Fibroblast of skin of right biceps (primary cell): ENCODE measurements around the gene PEX10.
"Not testable (repeated sequence)": the region's sequence is repeated elsewhere in the genome, so short reads cannot be mapped to it uniquely, and the experiment has no call there.

Experiments
- DNase-seq: peaks from one replicate; pipeline ENCODE4 v3.0.0-alpha.2; 2013

Gene PEX10

GRCh38 chr1:2442661-2443060, 30.3 kb upstream of the PEX10 start:
- DNase-seq, result no peak

DNA sequence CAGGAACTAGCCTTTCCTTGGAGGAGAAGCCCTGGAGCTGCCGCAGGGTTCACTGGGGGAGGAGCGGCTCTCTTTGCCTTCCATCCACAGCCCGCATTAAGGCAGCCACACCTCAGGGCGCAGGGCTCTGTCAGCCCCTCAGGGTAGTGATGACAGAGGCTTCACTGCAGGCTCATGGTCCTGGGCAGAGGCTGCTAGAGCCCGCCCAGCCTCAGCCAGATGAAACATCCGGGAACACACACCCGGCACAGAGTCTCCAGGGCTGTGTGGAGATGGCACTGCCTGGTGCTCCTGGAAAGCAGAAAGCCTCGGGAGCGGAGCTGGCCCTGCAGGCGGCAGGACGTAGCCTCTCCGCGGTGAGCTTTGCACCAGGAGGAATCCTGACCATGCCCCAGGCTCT, 29.4 kb upstream of the PEX10 start:
- no peak for DNase-seq

DNA sequence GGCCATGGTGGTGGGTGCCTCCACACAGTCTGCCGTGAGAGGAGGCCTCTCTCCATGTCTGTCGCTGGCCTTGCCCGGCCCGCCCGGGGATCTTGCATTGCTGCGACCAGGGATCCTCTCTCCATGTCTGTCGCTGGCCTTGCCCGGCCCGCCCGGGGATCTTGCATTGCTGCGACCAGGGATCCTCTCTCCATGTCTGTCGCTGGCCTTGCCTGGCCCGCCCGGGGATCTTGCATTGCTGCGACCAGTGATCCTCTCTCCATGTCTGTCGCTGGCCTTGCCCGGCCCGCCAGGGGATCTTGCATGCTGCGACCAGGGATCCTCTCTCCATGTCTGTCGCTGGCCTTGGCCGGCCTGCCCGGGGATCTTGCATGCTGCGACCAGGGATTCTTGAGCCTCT, 28.0 kb upstream of the PEX10 start:
- DNase-seq, result not testable (repeated sequence)

DNA sequence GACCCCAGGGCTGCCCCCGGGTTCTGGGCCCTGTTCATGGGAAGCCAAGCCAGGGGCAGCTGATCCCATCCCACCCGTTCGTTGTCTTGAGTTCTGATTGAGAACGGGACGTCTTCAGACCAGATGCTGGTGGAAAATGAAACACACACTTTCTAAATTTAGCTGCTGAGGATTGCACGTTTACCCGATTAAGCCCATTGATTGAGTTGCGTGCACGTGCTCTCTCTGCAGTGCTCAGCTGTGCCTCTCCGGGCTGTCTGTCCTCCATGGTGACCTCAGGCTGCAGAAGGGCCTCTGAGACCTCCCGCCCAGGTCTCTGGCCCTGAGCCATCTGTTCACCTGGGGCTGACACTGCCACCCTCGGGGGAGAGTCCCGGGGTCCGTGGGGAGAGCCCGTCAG, 27.0 kb upstream of the PEX10 start:
- no peak for DNase-seq

GRCh38 chr1:2438641-2439040, 26.3 kb upstream of the PEX10 start:
- DNase-seq, result no peak

DNA sequence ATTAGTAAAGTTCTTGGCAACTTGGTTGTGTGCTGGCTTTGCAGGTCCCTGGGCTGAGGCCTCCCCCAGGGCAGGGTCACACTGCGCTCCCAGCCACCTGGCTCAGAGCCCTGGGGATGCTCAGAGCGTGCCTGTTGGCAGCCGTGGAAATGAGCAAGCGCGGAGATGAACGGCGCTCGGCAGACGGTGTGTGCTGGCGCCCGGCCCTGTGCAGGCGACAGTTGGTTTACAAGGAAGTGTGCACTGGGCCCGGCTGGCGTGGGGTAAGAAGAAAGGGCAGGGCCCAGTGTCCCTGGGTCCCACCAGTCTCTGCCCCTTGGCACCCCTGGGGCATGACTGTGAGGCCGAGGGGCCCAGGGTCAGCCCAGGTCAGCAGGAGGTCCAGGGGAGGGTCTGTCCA, 25.7 kb upstream of the PEX10 start:
- no peak for DNase-seq

- no peak for DNase-seq
Observed at GRCh38 chr1:2437617-2438016, 25.3 kb upstream of the PEX10 start.

DNA sequence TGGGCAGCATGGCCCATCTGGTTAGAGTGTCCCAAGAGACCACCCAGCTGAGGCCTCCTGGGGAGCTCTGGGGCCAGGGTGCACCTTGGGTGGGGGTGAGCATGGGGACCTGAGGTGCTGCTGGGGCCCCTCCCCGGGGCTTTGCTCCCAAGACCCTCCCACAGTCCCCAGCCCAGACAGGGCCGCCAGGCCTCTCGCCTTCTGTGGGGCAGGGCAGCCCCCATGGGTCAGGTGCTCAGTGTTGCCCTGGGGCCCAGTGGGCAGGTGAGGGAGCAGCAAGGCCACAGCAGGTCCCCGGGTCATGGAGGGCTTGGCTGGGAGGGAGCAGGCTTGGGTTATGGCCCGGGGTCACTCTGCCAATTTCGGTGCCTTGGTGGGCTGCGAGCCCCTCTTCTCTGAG, 24.5 kb upstream of the PEX10 start:
- DNase-seq, result no peak

- no peak for DNase-seq
Observed at GRCh38 chr1:2435746-2436355, 23.5 kb upstream of the PEX10 start.

- DNase-seq, result no peak
Observed at GRCh38 chr1:2435091-2435490, 22.7 kb upstream of the PEX10 start.

DNA sequence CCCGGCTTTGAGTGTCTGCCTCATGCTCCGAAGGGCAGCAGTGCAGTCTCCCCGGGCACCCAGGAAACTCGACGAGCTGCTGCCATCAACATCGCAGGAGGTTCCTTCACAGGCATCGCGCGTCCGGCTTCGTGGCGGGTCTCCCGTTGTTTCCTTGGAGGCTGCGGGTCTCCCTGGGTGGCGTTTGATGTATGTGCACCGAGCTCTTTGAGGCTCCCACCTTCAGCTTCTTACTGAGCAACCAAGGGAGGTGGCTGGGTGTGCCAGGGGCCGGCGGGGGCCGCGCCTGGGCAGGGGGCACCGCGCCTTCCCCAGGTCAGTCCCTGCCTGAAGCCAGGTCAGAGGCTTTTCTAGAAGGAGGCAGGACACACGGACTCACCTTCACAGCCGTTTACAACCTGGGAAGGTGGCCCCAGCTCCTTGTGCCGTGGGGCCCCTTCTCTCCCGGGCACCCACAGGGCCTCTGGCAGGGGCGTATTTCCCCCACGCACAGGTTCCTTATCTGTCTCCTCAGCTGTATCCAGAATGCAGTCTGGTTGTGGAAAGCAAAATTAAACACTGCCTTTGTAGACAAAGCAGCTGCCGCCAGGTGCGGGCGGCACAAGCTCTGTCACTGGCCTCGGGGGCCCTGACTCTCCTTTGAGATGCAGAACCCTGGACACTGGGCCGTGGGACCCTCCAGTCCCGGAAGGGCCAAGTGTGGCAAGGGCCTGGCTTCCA, 21.7 kb upstream of the PEX10 start:
- DNase-seq, result no peak

GRCh38 chr1:2433196-2433595, 20.8 kb upstream of the PEX10 start:
- DNase-seq, result no peak

DNA sequence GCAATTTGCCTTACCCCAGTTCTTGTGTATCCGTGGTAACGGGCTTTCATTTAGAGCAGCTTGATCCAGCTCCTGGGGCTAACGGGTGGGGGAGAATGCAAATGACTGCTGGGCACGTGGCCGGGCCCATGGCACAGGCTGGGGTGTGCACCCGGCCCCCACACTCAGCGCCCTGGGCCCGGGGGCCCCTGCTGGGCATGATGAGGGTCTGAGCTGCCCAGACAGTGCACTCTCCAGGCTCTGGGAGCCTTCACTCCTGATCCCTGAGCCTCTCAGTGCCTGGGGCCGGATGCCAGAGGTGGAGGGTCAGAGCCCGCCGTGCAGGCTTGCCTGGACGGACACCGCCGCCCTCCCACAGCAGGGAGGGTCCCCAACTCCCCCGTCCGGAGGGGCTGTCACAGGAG, 20.1 kb upstream of the PEX10 start:
- no peak for DNase-seq

DNA sequence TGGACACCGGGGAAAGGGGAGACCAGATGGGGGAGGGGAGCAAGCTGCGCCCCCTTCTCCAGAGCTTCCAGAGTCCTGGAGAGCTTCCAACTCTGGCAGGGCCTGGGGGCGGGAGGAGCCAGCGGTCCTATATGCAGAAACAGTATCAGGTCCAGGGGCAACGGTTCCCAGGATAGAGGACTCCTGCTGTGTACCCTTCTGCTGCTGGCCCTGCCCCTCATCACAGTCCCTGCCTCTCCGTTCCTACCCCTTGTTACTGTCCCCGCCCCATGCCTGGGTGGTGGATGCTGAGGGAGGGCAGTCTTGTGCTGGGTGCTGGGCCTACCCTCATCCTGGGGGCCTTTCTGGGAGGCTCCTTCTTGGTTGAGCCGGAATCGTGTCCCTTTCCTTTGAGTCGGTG, 19.2 kb upstream of the PEX10 start:
- DNase-seq, result no peak

GRCh38 chr1:2431103-2431502, 18.7 kb upstream of the PEX10 start:
- no peak for DNase-seq

DNA sequence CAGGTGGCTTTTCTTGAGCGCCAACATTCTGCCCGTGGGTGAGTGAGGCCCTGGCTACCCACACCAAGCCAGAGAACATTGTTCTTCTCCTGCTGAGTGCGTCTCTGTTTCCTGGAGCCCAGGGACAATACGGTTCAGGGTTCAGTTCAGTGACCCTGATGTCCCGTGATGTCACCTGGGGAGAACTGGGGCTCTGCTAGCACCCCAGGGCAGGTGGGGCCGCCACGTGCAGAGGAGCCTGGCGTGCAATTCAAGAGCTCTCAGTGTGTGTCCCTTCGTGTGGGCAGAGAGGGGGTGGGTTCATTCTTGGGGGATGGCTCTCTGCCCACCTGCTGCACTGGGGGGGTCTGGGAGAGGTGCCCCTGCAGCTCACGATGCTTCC, 18.2 kb upstream of the PEX10 start:
- DNase-seq, result no peak

- DNase-seq, result no peak
Observed at GRCh38 chr1:2429780-2430591, 17.6 kb upstream of the PEX10 start.

DNA sequence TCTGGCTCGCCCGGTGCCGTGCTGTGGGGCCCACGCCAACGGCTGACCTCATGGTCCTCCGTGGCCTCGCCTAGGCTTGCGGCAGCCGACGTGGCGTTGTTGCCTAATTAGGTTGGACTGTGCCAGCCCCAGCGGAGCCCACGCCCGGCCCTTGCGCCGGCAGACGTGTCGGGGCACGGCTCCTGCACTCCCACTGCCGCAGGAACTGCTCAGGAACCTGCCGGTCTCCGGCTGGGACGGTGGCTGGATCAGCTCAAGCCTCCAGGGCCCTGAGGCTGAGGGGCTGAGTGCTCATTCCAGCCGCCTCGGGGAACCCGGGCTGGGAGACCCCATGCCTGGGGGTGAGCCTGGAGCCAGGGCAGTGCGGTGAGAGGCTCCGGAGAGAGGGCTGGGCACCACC, 16.1 kb upstream of the PEX10 start:
- no peak for DNase-seq

GRCh38 chr1:2427976-2428375, 15.6 kb upstream of the PEX10 start:
- DNase-seq, result no peak

GRCh38 chr1:2427051-2427450, 14.7 kb upstream of the PEX10 start:
- DNase-seq, result no peak

- no peak for DNase-seq
Observed at GRCh38 chr1:2426540-2426939, 14.2 kb upstream of the PEX10 start.

GRCh38 chr1:2425892-2426291, 13.5 kb upstream of the PEX10 start:
- DNase-seq, result no peak

- no peak for DNase-seq
Observed at GRCh38 chr1:2422523-2422922, 10.2 kb upstream of the PEX10 start.

DNA sequence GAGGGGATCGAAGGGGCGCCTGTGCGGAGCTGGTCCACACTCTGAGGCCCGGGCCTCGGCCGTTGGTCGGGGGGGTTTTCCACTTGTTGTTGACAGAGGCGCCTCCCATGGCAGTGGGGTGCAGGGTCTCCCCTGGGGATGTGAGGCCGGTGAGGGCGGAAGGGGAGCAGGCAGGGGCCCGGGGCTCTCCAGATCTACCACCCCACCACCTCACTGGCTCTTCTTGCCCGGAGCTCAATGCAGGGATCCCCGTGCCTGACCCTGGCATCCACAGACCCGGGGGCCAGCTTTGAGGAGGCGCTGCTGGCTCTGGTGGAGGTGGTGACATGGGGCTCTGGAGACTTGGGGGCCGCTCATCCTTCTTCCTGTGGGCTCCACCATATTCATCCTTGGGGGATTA, 7.1 kb upstream of the PEX10 start:
- no peak for DNase-seq
